Osteoblast (primary cell): ENCODE measurements around the gene GPR158. TPM values are rescaled to one million over a fixed set of nuclear protein-coding genes. Genes with fewer than 3 reads are reported as not detected.

Experiments used
- DNase-seq: peaks from one replicate; pipeline ENCODE4 v3.0.0; 2011; ENCODE audit warnings: low spot score, mixed read lengths; ENCODE audit not compliant: insufficient read length; ENCODE audit errors: missing footprints
- H2AFZ ChIP-seq: 2 replicates; pipeline ENCODE4 v1.6.0; 2011; ENCODE audit warnings: mild to moderate bottlenecking, low read length
- H3K27ac ChIP-seq: 2 replicates; pipeline ENCODE4 v1.5.1; 2011; ENCODE audit warnings: mild to moderate bottlenecking, low read depth, low read length, moderate library complexity
- H3K27me3 ChIP-seq: 2 replicates; pipeline ENCODE4 v1.6.0; 2012; ENCODE audit warnings: mild to moderate bottlenecking, control low read depth, inconsistent platforms, low read length, moderate library complexity; ENCODE audit not compliant: insufficient read depth
- H3K36me3 ChIP-seq: 2 replicates; pipeline ENCODE4 v1.5.1; 2011; ENCODE audit warnings: mild to moderate bottlenecking, low read length, control low read depth, moderate library complexity; ENCODE audit not compliant: insufficient read depth
- H3K4me1 ChIP-seq: 2 replicates; pipeline ENCODE4 v1.5.1; 2011; ENCODE audit warnings: mild to moderate bottlenecking, low read length, control low read depth, moderate library complexity; ENCODE audit not compliant: insufficient read depth
- H3K4me2 ChIP-seq: 2 replicates; pipeline ENCODE4 v1.6.0; 2011; ENCODE audit warnings: mild to moderate bottlenecking, low read length; ENCODE audit not compliant: insufficient read depth
- H3K4me3 ChIP-seq: fragments of 200-600 bp; sonication (generic); 3 replicates; pipeline ENCODE4 v1.5.1; 2012; ENCODE audit warnings: mild to moderate bottlenecking, low read length, inconsistent platforms; ENCODE audit not compliant: insufficient read depth
- H3K79me2 ChIP-seq: 2 replicates; pipeline ENCODE4 v1.6.0; 2012; ENCODE audit warnings: mild to moderate bottlenecking, low read length, control low read depth, inconsistent platforms; ENCODE audit not compliant: insufficient read depth
- H3K9me3 ChIP-seq: 2 replicates; pipeline ENCODE4 v1.5.1; 2011; ENCODE audit warnings: low read depth, low read length, control low read depth
- H4K20me1 ChIP-seq: 2 replicates; pipeline ENCODE4 v1.6.0; 2012; ENCODE audit warnings: mild to moderate bottlenecking, low read length, control low read depth; ENCODE audit not compliant: insufficient read depth
- total RNA-seq: library from RNA; depleted of rRNA; stranded (reverse); fragments of >200 nt; gene quantifications from 2 replicates; pipeline ENCODE4 v1.2.3, GENCODE V29; 2012
- TF ChIP-seq, protein P1 (sequence below): IDR thresholded peaks from 2 replicates; pipeline ENCODE4 v1.5.1; 2011; ENCODE audit warnings: mild to moderate bottlenecking, low read depth, low read length, moderate library complexity; ENCODE audit errors: extremely low read depth

Gene GPR158
- total RNA-seq, 1 donor: under 0.01 TPM

DNA sequence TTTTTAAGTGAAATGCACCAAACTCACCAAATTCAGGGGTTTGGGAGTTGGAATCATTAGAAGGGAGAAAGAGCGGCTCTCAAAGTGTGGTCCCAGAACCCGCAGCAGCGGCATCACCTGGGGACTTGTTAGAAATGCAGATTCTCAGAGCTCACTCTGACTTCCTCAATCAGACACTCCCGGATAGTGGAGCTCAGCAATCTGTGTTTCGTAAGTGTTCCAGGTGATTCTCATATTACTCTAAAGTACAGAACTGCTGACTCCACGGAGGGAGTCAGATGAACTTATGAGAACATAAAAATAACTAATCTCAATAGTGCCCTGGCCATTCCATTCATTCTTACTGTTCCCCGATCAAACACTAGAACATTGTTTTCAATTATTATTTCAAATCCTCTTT lies 400.5 kb downstream of the GPR158 start:
- Histone ChIP-seq H2AFZ (no peak overlapping the region), H3K9me3 (no peaks in the 10 kb centered on the region), H3K4me3 (no peak overlapping the region), H3K4me1 (no peaks in the 10 kb centered on the region), H3K79me2 (no peaks in the 10 kb centered on the region), H3K27ac (no peak overlapping the region), H4K20me1 (no peaks in the 10 kb centered on the region), H3K4me2 (no peak overlapping the region), H3K27me3 (no peaks in the 10 kb centered on the region), H3K36me3 (no peaks in the 10 kb centered on the region)
- TF ChIP-seq, protein P1, sequence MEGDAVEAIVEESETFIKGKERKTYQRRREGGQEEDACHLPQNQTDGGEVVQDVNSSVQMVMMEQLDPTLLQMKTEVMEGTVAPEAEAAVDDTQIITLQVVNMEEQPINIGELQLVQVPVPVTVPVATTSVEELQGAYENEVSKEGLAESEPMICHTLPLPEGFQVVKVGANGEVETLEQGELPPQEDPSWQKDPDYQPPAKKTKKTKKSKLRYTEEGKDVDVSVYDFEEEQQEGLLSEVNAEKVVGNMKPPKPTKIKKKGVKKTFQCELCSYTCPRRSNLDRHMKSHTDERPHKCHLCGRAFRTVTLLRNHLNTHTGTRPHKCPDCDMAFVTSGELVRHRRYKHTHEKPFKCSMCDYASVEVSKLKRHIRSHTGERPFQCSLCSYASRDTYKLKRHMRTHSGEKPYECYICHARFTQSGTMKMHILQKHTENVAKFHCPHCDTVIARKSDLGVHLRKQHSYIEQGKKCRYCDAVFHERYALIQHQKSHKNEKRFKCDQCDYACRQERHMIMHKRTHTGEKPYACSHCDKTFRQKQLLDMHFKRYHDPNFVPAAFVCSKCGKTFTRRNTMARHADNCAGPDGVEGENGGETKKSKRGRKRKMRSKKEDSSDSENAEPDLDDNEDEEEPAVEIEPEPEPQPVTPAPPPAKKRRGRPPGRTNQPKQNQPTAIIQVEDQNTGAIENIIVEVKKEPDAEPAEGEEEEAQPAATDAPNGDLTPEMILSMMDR: no peak
- no peak for DNase-seq

DNA sequence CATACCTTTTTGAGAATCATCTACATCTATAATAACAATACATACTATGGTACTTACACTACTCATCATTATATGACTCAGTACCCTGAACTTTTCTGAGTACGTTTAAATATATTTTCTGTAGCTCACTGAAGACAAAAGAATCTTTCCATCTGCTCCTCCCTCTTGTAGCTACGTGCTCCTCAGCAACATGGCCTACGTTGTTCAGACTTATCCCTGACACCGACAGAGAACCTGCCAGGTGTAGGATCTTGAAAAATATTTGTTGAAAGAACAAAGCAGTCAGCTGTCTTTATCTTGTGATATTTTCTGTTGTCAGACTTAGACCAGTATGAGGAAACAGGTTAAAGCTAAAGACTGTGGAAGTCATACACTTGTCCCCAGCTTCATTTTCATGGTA lies 403.3 kb downstream of the GPR158 start:
- no peak overlapping the region for H3K4me2 ChIP-seq
- H3K9me3 ChIP-seq: no peaks in the 10 kb centered on the region
- H3K79me2 ChIP-seq: no peaks in the 10 kb centered on the region
- no peak overlapping the region for H3K27ac ChIP-seq
- H2AFZ ChIP-seq: no peak overlapping the region
- DNase-seq: no peak
- H3K4me1 ChIP-seq: no peaks in the 10 kb centered on the region
- no peak overlapping the region for H3K4me3 ChIP-seq
- H3K27me3 ChIP-seq: no peaks in the 10 kb centered on the region
- H3K36me3 ChIP-seq: no peaks in the 10 kb centered on the region
- TF ChIP-seq, protein P1: no peak
- no peaks in the 10 kb centered on the region for H4K20me1 ChIP-seq

DNA sequence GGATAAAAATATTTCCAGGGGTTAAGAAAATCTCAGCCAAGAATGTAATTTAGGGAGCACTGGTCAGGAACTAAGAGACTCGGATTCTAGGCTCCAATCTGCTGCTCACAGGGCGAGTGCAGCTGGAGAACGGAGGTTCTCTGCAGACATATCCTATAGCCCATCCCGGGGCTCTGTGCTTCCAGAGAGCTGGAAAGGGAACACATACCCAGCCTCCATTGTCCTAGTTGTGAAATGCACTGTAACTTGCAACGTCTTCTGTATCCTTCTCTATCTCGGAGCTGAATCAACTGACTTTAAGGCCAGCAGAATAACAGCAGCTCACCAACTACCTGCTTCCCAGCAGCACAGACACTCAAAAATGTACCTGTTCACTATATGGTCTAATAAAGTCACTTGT lies 408.2 kb downstream of the GPR158 start:
- no peaks in the 10 kb centered on the region for H3K4me1 ChIP-seq
- no peak overlapping the region for H2AFZ ChIP-seq
- H3K4me3 ChIP-seq: no peak overlapping the region
- TF ChIP-seq, protein P1: no peak
- H3K27me3 ChIP-seq: no peaks in the 10 kb centered on the region
- H3K27ac ChIP-seq: no peak overlapping the region
- H3K79me2 ChIP-seq: no peaks in the 10 kb centered on the region
- H3K4me2 ChIP-seq: no peak overlapping the region
- no peaks in the 10 kb centered on the region for H3K36me3 ChIP-seq
- no peaks in the 10 kb centered on the region for H3K9me3 ChIP-seq
- DNase-seq: no peak
- no peaks in the 10 kb centered on the region for H4K20me1 ChIP-seq

DNA sequence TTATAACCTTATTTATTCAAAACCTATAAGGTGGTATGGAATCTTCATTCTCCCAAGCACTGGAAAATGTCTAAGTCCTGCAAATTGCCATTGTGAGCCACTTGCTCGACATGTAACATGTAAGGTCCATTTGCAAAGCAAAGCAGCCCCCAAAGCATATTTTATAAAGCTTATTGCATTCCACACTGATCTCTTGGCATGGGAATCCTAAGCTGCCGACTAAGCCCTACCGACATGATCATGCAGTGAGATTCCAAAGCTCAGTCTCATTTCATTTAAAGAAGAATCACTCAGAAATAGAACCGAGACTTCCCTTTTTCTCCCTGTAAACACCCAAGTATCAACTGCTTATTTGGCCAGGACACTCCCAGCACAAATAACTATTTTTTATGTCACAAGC lies 425.9 kb downstream of the GPR158 start:
- Histone ChIP-seq H3K9me3 (peaks cover 2% of the 10 kb centered on the region), H3K4me2 (no peak overlapping the region), H3K36me3 (no peaks in the 10 kb centered on the region), H3K4me3 (no peak overlapping the region), H2AFZ (no peak overlapping the region), H3K79me2 (no peaks in the 10 kb centered on the region), H4K20me1 (no peaks in the 10 kb centered on the region), H3K27me3 (no peaks in the 10 kb centered on the region), H3K4me1 (no peaks in the 10 kb centered on the region), H3K27ac (no peak overlapping the region)
- DNase-seq: no peak
- TF ChIP-seq, protein P1: no peak
